GM12878 (cell line): ENCODE results near the gene GMCL2. TPM values are rescaled to one million over a fixed set of nuclear protein-coding genes. Genes with fewer than 3 reads are reported as not detected.

Experiments used
- ATAC-seq: fragments of 200-7000 bp; cut with Tn5 transposase; 3 replicates; pipeline ENCODE4 v1.9.1; 2020; ENCODE audit warnings: mild to moderate bottlenecking, moderate library complexity
- BruUV-seq: library from RNA; stranded (reverse); fragments of 400-500 nt; replicated peaks from 2 replicates; lab custom pipeline; 2021; lab: Mats Ljungman, UMichigan
- CTCF ChIA-PET: fragments of 300-600 bp; sonication (Branson Sonifier 250); formaldehyde crosslinking; extraction: SDS; loops from one replicate; lab custom pipeline; 2021; ENCODE audit warnings: inconsistent platforms; lab: Yijun Ruan, JAX
- POLR2A ChIA-PET: fragments of 350-600 bp; formaldehyde crosslinking; extraction: SDS; loops from one replicate; lab custom pipeline; 2021; ENCODE audit warnings: inconsistent platforms; lab: Charles Lee
- RAD21 ChIA-PET: fragments of 300-600 bp; sonication (Branson Sonifier 250); formaldehyde crosslinking; loops from one replicate; lab custom pipeline; 2023; ENCODE audit warnings: antibody characterized with exemption; ENCODE audit not compliant: unreplicated experiment; lab: Charles Lee
- SMC1A ChIA-PET: fragments of 300-600 bp; sonication (Branson Sonifier 250); formaldehyde crosslinking; loops from one replicate; lab custom pipeline; 2023; ENCODE audit not compliant: unreplicated experiment, uncharacterized antibody; lab: Charles Lee
- DNase-seq: peaks from one replicate; pipeline ENCODE4 v3.0.0-alpha.2; 2011; ENCODE audit warnings: low read depth, low spot score
- FAIRE-seq: peaks from 3 replicates; lab custom pipeline; 2011; peaks lifted over from hg19 to GRCh38; lab: Jason Lieb, UNC
- H2AFZ ChIP-seq: 2 replicates; pipeline ENCODE4 v1.6.0; 2011; ENCODE audit warnings: low read depth, low read length, control low read depth; ENCODE audit not compliant: control insufficient read depth
- H3K27ac ChIP-seq: 2 replicates; pipeline ENCODE4 v1.5.1; 2011; ENCODE audit warnings: control low read depth; ENCODE audit not compliant: control insufficient read depth, insufficient read depth
- H3K27me3 ChIP-seq, 2 experiments: replicated peaks in 1 of 2; 2 replicates each; pipeline versions ENCODE4 v1.6.0 to v1.6.1; 2011; ENCODE audit warnings: low read length in 1 of 2; ENCODE audit not compliant: control insufficient read depth in 2 of 2, insufficient read depth in 2 of 2
- H3K36me3 ChIP-seq, 2 experiments: 2 replicates each; pipeline ENCODE4 v1.5.1; 2011; ENCODE audit warnings: low read length in 1 of 2; ENCODE audit not compliant: control insufficient read depth in 2 of 2, insufficient read depth in 2 of 2
- H3K4me1 ChIP-seq: 2 replicates; pipeline ENCODE4 v1.6.1; 2011; ENCODE audit warnings: mild to moderate bottlenecking, low read length, moderate library complexity, mixed read lengths; ENCODE audit not compliant: control insufficient read depth, insufficient read depth
- H3K4me2 ChIP-seq: 2 replicates; pipeline ENCODE4 v1.6.0; 2011; ENCODE audit warnings: control low read depth; ENCODE audit not compliant: control insufficient read depth, insufficient read depth
- H3K4me3 ChIP-seq: fragments of 200-600 bp; sonication (generic); 2 replicates; pipeline ENCODE4 v1.5.1; 2016
- H3K79me2 ChIP-seq: 2 replicates; pipeline ENCODE4 v1.6.0; 2011; ENCODE audit warnings: low read length; ENCODE audit not compliant: control insufficient read depth, insufficient read depth
- H3K9ac ChIP-seq: 2 replicates; pipeline ENCODE4 v1.8.0; 2011; ENCODE audit warnings: low read length, control low read depth, mixed read lengths; ENCODE audit not compliant: control insufficient read depth, insufficient read depth
- H3K9me3 ChIP-seq: replicated peaks from 3 replicates; pipeline ENCODE4 v1.5.1; 2011; ENCODE audit warnings: mild to moderate bottlenecking, low read length; ENCODE audit not compliant: control insufficient read depth, insufficient read depth
- H4K20me1 ChIP-seq: 2 replicates; pipeline ENCODE4 v1.6.0; 2011; ENCODE audit not compliant: control insufficient read depth, insufficient read depth
- BACH1 ChIP-seq: fragments of 450-650 bp; IDR thresholded peaks from 2 replicates; pipeline ENCODE4 v1.6.1; 2017; ENCODE audit warnings: mild to moderate bottlenecking, borderline replicate concordance
- BRCA1 ChIP-seq: IDR thresholded peaks from 2 replicates; pipeline ENCODE4 v1.6.1; 2011; ENCODE audit warnings: low read depth, low read length, improper control_type of control experiment
- FOXK2 ChIP-seq: fragments of 450-650 bp; IDR thresholded peaks from 2 replicates; pipeline ENCODE4 v1.6.1; 2017; ENCODE audit warnings: mild to moderate bottlenecking, moderate library complexity
- HCFC1 ChIP-seq: fragments of 150-350 bp; IDR thresholded peaks from 2 replicates; pipeline ENCODE4 v1.6.1; 2014; ENCODE audit warnings: low read length
- IKZF1 ChIP-seq: fragments of 450-650 bp; conservative IDR thresholded peaks from 2 replicates; pipeline ENCODE4 v1.6.1; 2017; ENCODE audit warnings: antibody characterized with exemption, mild to moderate bottlenecking
- KAT2A ChIP-seq: conservative IDR thresholded peaks from 2 replicates; pipeline ENCODE4 v1.6.1; 2011; ENCODE audit warnings: low read depth, low read length; ENCODE audit not compliant: control insufficient read depth
- NFIC ChIP-seq: IDR thresholded peaks from 2 replicates; pipeline ENCODE4 v1.6.1; 2012; ENCODE audit warnings: low read depth, mild to moderate bottlenecking, inconsistent platforms, low read length, moderate library complexity
- NFYA ChIP-seq: IDR thresholded peaks from 2 replicates; pipeline ENCODE4 v1.6.1; 2011; ENCODE audit warnings: low read depth, mild to moderate bottlenecking, low read length, improper control_type of control experiment, borderline replicate concordance
- PML ChIP-seq: IDR thresholded peaks from 2 replicates; pipeline ENCODE4 v1.6.1; 2012; ENCODE audit warnings: low read length, inconsistent platforms
- POLR2A ChIP-seq: IDR thresholded peaks from 2 replicates; pipeline ENCODE4 v1.6.1; 2011; ENCODE audit warnings: low read depth, mild to moderate bottlenecking, low read length
- POLR2AphosphoS2 ChIP-seq: IDR thresholded peaks from 2 replicates; pipeline ENCODE4 v1.6.1; 2011; ENCODE audit warnings: low read depth, mild to moderate bottlenecking, low read length, improper control_type of control experiment, moderate library complexity
- RAD21 ChIP-seq: IDR thresholded peaks from 2 replicates; pipeline ENCODE4 v1.6.1; 2011; ENCODE audit warnings: mild to moderate bottlenecking, low read depth, low read length, moderate library complexity; ENCODE audit not compliant: insufficient read depth
- RAD51 ChIP-seq: fragments of 450-650 bp; IDR thresholded peaks from 2 replicates; pipeline ENCODE4 v1.6.1; 2016; ENCODE audit warnings: moderate library complexity, mild to moderate bottlenecking, inconsistent platforms
- RELA ChIP-seq: fragments of 450-650 bp; IDR thresholded peaks from 2 replicates; pipeline ENCODE4 v1.8.0; 2014; ENCODE audit warnings: borderline replicate concordance; ENCODE audit not compliant: partially characterized antibody
- SIN3A ChIP-seq: IDR thresholded peaks from 2 replicates; pipeline ENCODE4 v1.6.1; 2012; ENCODE audit warnings: low read depth, low read length, improper control_type of control experiment
- SMAD5 ChIP-seq: IDR thresholded peaks from 2 replicates; pipeline ENCODE4 v1.6.1; 2016; ENCODE audit warnings: antibody characterized with exemption, low read depth
- SP1 ChIP-seq: IDR thresholded peaks from one replicate; pipeline ENCODE4 v1.6.1; 2011; ENCODE audit warnings: low read depth, low read length
- SPI1 ChIP-seq: IDR thresholded peaks from 2 replicates; pipeline ENCODE4 v1.6.1; 2011; ENCODE audit warnings: low read depth, mild to moderate bottlenecking, low read length, moderate library complexity, borderline replicate concordance; ENCODE audit not compliant: insufficient read depth
- SUZ12 ChIP-seq: fragments of 200-600 bp; sonication (generic); IDR thresholded peaks from one replicate; pipeline ENCODE4 v1.6.1; 2018; ENCODE audit warnings: antibody characterized with exemption, mild to moderate bottlenecking; ENCODE audit not compliant: unreplicated experiment
- TCF3 ChIP-seq: IDR thresholded peaks from 2 replicates; pipeline ENCODE4 v1.6.1; 2012; ENCODE audit warnings: low read depth, mild to moderate bottlenecking, low read length, borderline replicate concordance; ENCODE audit not compliant: insufficient read depth
- YY1 ChIP-seq: IDR thresholded peaks from 2 replicates; pipeline ENCODE4 v1.6.1; 2011; ENCODE audit warnings: low read depth, mild to moderate bottlenecking, low read length
- WGBS: methylation state at CpG from one replicate; pipeline ENCODE4 v1.1.6; 2016; ENCODE audit warnings: low lambda C conversion rate; ENCODE audit not compliant: insufficient replicate concordance, insufficient coverage; ENCODE audit errors: missing lambda C conversion rate; 5-methylcytosine and 5-hydroxymethylcytosine counted together
- in situ Hi-C: fragments of 300-500 bp; cut with MboI; formaldehyde crosslinking; loops from 9 replicates; pipeline ENCODE4 v1.14.3; 2018; ENCODE audit warnings: mixed read lengths
- intact Hi-C: fragments of 100-400 bp; cut with micrococcal nuclease; formaldehyde crosslinking; loops from one replicate; pipeline ENCODE4 v1.14.2; 2022; ENCODE audit not compliant: unreplicated experiment
- polyA plus RNA-seq, 11 experiments: library from polyadenylated mRNA; depleted of rRNA in 4 of 11; unstranded in 6 of 11; stranded (reverse) in 5 of 11; fragments of >200 nt; fragmentation: Nextera tagmentation in 4 of 11; fragmentation: Illumina TruSeq in 1 of 11; extraction: Ambion mirVana in 4 of 11; extraction: Trizol in 1 of 11; gene quantifications; 1 replicate in 1 of 11; 2 replicates in 10 of 11; pipeline versions ENCODE4 v1.2.1 to v1.2.3, GENCODE V29; 2011 to 2016; ENCODE audit warnings: inconsistent platforms in 2 of 11, missing spikeins in 2 of 11, low read depth in 1 of 11
- total RNA-seq, 4 experiments: library from RNA; depleted of rRNA in 3 of 4; stranded (reverse); fragments of >200 nt in 3 of 4; fragmentation: Illumina TruSeq in 1 of 4; extraction: Trizol in 1 of 4; gene quantifications; 2 replicates each; pipeline versions ENCODE4 v1.2.1 to v1.2.3, GENCODE V29; 2013 to 2021
- TF ChIP-seq, protein P1 (sequence below): fragments of 150-350 bp; IDR thresholded peaks from 2 replicates; pipeline ENCODE4 v1.6.1; 2014; ENCODE audit warnings: mild to moderate bottlenecking, low read depth, low read length
- TF ChIP-seq, protein P2 (sequence below): fragments of 450-650 bp; conservative IDR thresholded peaks from 2 replicates; pipeline ENCODE4 v1.6.1; 2017; ENCODE audit warnings: mild to moderate bottlenecking, moderate library complexity

The GMCL2 gene
- total and polyA plus RNA-seq, 10 of the 15 experiments (the other 5 are each of a cell fraction or from before 2014, with no cell fraction given), result 0.07 TPM; not detected in 9

DNA sequence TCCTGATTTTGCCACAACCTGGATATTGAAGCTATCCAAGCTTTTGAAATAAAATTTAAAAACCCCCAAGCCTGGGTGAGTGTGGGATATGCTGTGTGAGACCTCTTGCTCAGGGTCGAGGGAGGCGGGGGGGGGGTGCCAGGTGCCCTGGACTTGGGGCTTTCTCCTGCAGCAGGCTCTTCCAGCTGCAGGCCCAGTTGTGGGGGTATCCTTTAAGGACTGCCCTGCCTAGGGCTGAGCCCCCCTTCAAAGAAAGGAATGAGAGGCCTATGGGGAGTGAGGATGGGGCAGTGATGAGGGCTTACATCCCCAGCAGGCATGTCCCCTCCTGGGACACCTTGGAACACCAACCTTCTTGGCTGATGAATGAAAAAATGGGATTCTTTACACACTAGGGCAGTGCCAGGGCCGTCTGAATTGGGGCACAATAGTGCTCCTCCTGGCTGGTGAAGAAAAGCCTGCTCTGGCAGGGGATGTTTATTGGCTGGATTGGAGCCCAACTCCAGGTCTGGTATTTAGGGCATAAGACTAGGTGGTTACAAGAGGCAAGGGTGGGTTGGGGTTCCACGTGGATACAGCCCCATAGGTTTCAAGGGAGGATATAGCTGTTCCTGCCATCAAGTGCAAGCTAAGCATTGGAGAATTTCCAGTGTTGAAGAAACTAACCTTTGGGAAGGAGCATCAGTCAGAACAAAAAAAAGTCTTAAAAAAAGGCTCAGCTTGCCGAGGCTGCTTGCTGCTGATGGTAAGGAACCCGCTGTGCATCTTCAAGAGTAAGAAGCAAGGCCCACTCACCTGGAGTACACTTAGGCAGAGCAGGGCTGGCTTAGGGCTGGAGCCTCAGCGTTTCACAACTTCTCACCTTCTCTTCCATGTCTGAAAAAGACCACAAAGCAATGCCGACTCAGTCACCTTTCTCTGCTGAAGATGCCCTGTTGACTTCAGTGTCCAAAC, 24.2 kb upstream of the GMCL2 start:
- CTCF ChIA-PET, result no interaction called here
- no peak for ATAC-seq
- no peak for DNase-seq
- H3K9ac ChIP-seq, result no peak overlapping the region
- RAD21 ChIA-PET, result no interaction called here
- peaks cover 36% of the 10 kb centered on the region for H3K79me2 ChIP-seq
- H3K36me3 ChIP-seq, result peaks cover 60 to 61% of the 10 kb centered on the region in 2 experiments
- H4K20me1 ChIP-seq, result peaks cover 15% of the 10 kb centered on the region
- BruUV-seq, result no TSS peak
- SMC1A ChIA-PET, result no interaction called here
- H3K4me1 ChIP-seq, result peaks cover 10% of the 10 kb centered on the region
- no peaks in the 10 kb centered on the region for H3K9me3 ChIP-seq
- no peak overlapping the region for H2AFZ ChIP-seq
- WGBS, result 46% methylated on average over 8 of the region's 8 CpGs
- H3K27ac ChIP-seq, result no peak overlapping the region
- intact Hi-C loops, result no loop called here
- no peak overlapping the region for H3K4me3 ChIP-seq
- POLR2A ChIA-PET, result interaction anchor here (2.0 kb wide), 1 partner anchor 21 kb away, joined by 4 read pairs; the partner anchor contains the start of gene PHYKPL
- FAIRE-seq, result no peak
- H3K27me3 ChIP-seq, result no peaks in the 10 kb centered on the region
- in situ Hi-C loops, result no loop called here
- H3K4me2 ChIP-seq, result no peak overlapping the region
- no peak for TF ChIP-seq RAD21
- no peak for TF ChIP-seq BRCA1
- TF ChIP-seq POLR2AphosphoS2, result 0 out of 2 replicates have a peak, but pooled peaks have one; percentile 21
- TF ChIP-seq RELA, result no peak
- no peak for TF ChIP-seq BACH1
- TF ChIP-seq, protein P1, sequence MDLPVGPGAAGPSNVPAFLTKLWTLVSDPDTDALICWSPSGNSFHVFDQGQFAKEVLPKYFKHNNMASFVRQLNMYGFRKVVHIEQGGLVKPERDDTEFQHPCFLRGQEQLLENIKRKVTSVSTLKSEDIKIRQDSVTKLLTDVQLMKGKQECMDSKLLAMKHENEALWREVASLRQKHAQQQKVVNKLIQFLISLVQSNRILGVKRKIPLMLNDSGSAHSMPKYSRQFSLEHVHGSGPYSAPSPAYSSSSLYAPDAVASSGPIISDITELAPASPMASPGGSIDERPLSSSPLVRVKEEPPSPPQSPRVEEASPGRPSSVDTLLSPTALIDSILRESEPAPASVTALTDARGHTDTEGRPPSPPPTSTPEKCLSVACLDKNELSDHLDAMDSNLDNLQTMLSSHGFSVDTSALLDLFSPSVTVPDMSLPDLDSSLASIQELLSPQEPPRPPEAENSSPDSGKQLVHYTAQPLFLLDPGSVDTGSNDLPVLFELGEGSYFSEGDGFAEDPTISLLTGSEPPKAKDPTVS, result no peak
- no peak for TF ChIP-seq IKZF1
- TF ChIP-seq SPI1, result no peak
- no peak for TF ChIP-seq FOXK2
- TF ChIP-seq SUZ12, result no peak
- TF ChIP-seq YY1, result no peak
- no peak for TF ChIP-seq SIN3A
- 0 out of 2 replicates have a peak, but pooled peaks have one; percentile 1 for TF ChIP-seq PML
- no peak for TF ChIP-seq SP1
- no peak for TF ChIP-seq RAD51
- peak; percentile 64; the same call in 1 of the 2 replicates for TF ChIP-seq SMAD5
- TF ChIP-seq, protein P2, sequence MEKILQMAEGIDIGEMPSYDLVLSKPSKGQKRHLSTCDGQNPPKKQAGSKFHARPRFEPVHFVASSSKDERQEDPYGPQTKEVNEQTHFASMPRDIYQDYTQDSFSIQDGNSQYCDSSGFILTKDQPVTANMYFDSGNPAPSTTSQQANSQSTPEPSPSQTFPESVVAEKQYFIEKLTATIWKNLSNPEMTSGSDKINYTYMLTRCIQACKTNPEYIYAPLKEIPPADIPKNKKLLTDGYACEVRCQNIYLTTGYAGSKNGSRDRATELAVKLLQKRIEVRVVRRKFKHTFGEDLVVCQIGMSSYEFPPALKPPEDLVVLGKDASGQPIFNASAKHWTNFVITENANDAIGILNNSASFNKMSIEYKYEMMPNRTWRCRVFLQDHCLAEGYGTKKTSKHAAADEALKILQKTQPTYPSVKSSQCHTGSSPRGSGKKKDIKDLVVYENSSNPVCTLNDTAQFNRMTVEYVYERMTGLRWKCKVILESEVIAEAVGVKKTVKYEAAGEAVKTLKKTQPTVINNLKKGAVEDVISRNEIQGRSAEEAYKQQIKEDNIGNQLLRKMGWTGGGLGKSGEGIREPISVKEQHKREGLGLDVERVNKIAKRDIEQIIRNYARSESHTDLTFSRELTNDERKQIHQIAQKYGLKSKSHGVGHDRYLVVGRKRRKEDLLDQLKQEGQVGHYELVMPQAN, result no peak
- no peak for TF ChIP-seq NFYA
- 0 out of 2 replicates have a peak, but pooled peaks have one; percentile 18 for TF ChIP-seq NFIC
- TF ChIP-seq TCF3, result no peak
- peak; percentile 33 for TF ChIP-seq POLR2A
- no peak for TF ChIP-seq HCFC1
- no peak for TF ChIP-seq KAT2A
